ENCODE measurements around the gene ETNK2.

DNA sequence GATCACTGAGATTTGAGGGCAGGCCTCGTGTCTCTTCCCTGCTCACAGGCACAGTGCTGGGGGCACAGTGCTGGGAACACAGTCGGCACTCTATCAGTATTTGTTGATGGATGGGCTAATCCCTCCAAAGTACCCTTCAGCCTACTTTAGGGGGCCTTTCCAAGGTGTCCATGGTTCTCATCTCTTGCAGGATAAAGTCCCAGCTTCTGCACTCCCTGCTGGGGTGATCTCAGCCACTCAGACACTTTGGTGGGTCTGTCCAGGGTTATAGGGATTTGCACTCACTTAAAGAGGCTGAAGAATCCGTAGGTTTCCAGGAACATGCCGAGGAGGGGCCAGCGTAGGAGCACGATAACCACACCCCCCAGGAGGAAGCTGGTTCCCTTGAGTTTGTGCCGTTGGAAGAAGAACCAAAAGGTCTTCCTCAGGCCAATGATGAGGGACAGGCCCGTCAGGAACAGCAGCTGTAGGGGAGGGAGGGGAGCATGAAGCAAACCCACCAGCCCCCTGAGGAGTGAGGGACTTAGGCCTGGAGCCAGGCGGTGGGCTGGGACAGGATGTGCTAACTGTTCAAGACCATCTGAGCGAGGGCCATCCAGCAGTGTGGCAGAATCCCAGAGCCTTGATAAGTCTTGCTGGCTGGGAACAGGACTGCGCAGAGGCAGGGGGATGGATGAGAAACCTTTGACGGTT, 49.6 kb upstream of the ETNK2 start:
- TF ChIP-seq CTCF (IDR thresholded peaks at IDR 0.05), result no peak
- no peak for TF ChIP-seq POLR2AphosphoS5 (IDR thresholded peaks at IDR 0.05)
- TF ChIP-seq POLR2A (IDR thresholded peaks at IDR 0.05; ENCODE audit: low read depth), result no peak
- no peak for TF ChIP-seq EP300 (IDR thresholded peaks at IDR 0.05)
